HFF-Myc (cell line): ENCODE results near the gene MUCL3.

Source experiments
- DNase-seq: peaks from one replicate; pipeline ENCODE4 v3.0.0-alpha.2; 2011; ENCODE audit warnings: low read depth; ENCODE audit errors: extremely low read depth
- H3K4me3 ChIP-seq: replicated peaks from 2 replicates; pipeline ENCODE4 v1.5.1; 2011; ENCODE audit warnings: low read depth, mild to moderate bottlenecking, control low read depth, low read length
- CTCF ChIP-seq: IDR thresholded peaks from 2 replicates; pipeline ENCODE4 v1.5.1; 2012; ENCODE audit warnings: mild to moderate bottlenecking, low read depth, low read length, control low read depth; ENCODE audit errors: missing control alignments

Gene MUCL3

GRCh38 chr6:30894381-30894780 is 46.4 kb upstream of the MUCL3 start:
- DNase-seq: no peak
- TF ChIP-seq CTCF: no peak
- no peak overlapping the region for H3K4me3 ChIP-seq

- DNase-seq: no peak
- TF ChIP-seq CTCF: no peak
- no peak overlapping the region for H3K4me3 ChIP-seq
These were observed 45.8 kb upstream of the MUCL3 start for GRCh38 chr6:30894935-30895334.

GRCh38 chr6:30895343-30895742 is 45.4 kb upstream of the MUCL3 start:
- TF ChIP-seq CTCF: no peak
- no peak overlapping the region for H3K4me3 ChIP-seq
- no peak for DNase-seq

- TF ChIP-seq CTCF: no peak
- no peak for DNase-seq
These were observed 44.2 kb upstream of the MUCL3 start for GRCh38 chr6:30896541-30896940.

GRCh38 chr6:30897882-30898281 is 42.9 kb upstream of the MUCL3 start:
- H3K4me3 ChIP-seq: no peak overlapping the region
- DNase-seq: no peak
- TF ChIP-seq CTCF: no peak

More at GRCh38 chr6:30896541-30896940, 44.2 kb upstream of the MUCL3 start:
- no peak overlapping the region for H3K4me3 ChIP-seq

- TF ChIP-seq CTCF: no peak
- DNase-seq: no peak
- H3K4me3 ChIP-seq: no peak overlapping the region
These were observed 41.9 kb upstream of the MUCL3 start for GRCh38 chr6:30898750-30899360.

- no peak for DNase-seq
- H3K4me3 ChIP-seq: no peak overlapping the region
- TF ChIP-seq CTCF: no peak
These were observed 39.8 kb upstream of the MUCL3 start for GRCh38 chr6:30900863-30901417.
